Smooth muscle cell of the brain vasculature (primary cell): ENCODE measurements around the gene XYLT1.

Source experiments
- DNase-seq: peaks from one replicate; pipeline ENCODE4 v3.0.0-alpha.2; 2012; ENCODE audit warnings: low read depth, low spot score

XYLT1 gene

DNA sequence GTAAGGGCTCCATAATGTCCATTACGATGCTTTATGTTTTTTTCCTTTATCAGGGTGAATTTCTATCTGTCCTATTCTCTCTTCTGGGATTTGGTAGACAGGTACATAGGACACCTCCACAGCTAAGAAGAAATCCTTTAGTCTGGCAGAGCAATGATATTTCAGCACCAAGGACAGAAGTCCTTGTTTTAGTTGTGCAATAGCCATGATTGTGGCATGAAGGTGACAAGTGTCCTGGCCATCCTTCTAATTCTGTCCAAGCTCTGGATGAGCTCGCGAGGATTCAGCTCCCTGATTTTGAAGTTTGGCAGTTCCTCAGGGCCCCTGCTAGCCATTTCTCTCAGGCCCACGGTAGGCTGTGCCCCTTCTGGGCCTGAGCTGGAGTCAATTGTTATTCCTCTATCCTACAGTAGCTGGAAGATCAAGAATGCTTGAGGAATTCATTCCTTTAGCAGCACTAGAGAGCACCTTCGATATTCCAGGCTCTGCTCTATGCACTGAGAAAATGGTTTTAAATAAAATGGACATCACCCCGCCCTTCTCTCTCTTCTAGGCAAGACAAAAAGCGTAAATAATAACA, 320.8 kb downstream of the XYLT1 start:
- no peak for DNase-seq

DNA sequence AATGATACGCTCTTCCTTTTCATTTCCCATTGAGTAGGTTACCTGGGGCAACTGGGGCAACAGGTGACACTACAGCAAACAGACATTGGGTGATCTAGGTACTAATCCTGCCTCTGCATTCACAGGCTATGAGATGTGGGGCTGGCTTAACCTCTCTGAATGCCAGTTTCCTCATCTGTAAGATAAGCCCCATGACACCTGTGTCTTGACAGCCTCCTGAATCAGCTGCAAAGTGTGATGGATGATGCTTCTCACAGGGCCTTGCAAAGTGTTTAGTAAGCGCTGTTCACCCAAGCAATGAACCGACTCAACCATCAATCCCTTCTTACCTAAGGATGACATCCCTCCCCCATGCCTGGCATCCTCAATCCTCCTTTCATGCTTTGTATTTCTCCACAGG, 322.8 kb downstream of the XYLT1 start:
- DNase-seq, result no peak

DNA sequence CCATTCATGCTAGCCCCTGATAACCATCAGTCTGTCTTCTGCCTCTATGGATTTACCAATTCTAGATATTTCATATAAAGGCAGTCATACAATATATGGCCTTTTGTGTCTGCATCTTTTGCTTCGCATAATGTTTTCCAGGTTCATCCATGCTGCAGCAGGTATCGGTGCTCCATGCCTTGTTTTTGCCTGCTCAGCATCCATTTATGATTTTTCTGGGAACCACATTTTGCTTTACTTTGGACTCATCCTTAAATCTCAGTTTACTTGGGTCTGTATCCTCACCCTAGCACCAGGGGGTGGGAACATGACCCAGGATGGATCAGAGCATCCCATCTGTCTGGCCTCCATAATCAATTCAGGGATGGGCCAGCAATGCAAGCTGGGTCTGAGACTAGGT, 325.7 kb downstream of the XYLT1 start:
- DNase-seq, result no peak

DNA sequence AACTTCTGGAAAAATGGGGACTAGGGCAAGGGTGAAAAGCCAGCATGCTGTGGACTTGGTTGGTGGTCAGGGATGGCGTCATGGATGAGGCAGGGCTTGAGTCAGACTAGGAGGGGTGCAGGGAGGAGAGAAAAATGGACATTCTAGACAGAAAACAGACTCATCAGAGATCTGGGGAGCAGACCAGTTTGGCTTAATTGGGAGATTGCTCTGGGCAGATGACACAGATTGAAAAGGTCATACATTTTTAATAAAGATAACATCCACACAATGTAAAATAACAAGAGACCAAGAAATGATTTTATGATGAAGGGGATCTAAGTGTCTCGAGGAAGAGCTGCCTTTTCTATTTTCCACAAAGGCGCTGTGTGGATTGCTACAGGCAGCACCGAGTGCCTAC, 326.3 kb downstream of the XYLT1 start:
- no peak for DNase-seq

DNA sequence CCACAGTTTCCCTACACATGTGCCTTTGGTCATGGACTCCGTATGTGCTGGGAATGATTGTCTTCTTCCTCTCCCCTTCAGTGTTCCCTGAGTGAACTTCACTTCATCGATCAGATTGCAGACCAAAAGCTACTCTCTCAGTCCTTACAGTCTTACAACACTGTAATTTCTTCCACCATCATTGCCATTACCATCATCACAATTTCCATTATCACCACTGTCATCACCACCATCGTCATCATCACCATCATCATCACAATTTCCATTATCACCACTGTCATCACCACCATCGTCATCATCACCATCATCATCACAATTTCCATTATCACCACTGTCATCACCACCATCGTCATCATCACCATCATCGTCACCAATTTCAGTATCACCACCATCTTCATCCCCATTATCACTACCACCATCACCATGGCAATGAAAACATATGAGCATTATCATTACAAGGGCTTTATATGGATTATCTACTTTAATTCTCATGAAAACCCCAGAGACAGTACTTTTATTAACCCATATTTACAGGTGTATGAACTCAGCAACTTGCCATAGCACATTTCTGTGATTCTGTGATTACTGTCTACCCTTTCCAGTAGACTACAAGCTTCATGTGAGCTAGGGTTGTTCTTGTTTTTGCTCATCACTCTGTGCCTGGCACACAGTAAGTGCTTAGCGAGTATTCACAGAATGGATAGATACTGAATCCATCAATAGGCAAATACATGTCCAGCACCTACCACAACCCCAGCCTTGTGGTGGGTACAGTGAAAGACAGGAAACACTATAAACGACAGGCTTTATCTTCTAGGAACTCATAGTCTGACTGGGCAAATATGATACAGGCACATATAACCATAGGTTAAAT, 327.0 kb downstream of the XYLT1 start:
- no peak for DNase-seq

DNA sequence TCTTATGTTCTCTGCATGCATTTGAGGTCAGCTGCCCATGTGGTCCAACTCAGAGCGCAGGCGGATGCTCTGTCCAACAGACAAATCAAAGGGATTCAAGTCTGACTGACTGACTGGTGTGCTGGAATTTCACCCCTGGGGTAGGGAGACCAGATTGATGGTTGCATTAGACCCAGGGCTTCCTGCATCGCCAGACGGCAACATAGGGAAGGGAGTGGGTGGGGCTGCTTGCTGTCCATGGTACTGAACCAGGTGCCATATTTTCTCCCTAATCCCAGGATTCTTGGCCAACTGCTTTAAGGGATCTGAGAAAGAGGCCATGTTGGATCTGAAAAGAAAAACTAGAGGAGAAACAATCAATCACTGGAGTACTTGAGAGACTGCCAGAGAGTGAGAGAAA, 332.0 kb downstream of the XYLT1 start:
- DNase-seq, result no peak

DNA sequence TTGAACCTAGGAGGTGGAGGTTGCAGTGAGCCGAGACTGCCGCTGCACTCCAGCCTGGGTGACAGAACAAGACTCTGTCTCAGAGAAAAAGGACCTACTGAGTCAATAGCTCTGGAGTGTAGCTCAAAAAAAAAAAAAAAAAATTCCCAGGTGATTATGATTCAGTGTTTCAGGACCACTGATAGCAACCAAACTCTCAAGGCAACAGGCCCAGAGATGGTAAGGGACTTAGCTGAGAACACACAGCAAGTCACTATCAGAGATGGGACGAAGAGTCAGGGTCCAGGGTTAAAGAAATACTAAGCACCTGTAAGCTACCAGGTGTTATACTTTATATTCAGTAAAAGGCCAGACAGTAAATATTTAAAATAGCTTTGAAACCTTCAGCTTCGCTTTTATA, 335.3 kb downstream of the XYLT1 start:
- no peak for DNase-seq

DNA sequence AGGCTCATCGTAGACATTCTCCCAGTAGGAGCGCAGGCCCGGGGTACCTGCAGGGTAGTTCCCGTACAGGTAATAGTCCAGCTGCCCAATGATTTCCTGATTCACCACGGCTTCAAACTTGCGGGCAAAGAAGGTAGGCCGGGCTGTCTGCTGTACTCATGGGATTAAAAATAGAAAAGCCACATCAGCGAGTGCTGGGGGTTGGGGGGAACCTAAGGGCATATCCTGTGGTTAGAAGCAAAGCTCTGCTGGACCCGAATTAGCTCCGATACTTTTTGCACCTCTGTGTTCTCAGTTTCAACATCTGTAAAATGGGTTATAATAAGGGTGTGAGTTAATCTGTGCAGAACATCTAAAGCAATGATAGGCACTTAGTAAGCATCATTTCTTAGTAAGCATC, 336.2 kb downstream of the XYLT1 start:
- no peak for DNase-seq

DNA sequence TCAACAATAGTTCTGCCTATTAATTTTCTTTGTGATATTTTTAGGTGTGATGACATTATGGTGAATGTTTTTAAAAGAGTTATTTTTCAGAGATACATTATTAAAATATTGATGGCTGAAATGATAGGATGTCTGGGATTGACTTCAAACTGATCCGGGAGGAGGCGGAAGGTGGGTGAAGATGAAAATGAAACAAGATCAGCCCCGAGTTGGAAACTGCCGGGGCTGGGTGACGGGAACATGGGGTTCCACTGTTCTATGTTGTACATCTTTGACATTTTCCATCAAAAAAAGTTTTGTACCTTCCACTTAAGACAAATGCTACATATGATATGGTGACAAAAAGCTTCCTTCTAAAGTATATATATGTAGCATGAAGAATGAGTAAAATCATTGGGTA, 336.9 kb downstream of the XYLT1 start:
- no peak for DNase-seq

DNA sequence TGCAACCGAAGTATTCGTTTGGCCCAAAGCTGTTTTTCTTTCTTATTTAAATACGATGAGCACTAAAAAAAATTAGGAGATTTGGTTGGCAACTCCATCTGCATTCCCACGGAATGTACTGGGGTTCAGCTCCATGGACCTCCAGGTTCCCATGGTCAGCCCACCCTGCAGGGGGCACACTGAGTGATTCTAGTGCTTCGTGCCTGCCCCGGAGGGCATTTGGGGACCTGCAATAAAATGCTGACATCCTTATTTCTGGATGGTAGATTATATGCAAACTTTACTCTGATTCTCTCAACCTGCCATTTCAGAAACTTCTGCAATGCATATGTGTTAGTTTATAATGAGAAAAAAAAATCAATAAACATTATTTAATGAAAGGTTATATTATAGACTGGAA, 339.4 kb downstream of the XYLT1 start:
- no peak for DNase-seq

DNA sequence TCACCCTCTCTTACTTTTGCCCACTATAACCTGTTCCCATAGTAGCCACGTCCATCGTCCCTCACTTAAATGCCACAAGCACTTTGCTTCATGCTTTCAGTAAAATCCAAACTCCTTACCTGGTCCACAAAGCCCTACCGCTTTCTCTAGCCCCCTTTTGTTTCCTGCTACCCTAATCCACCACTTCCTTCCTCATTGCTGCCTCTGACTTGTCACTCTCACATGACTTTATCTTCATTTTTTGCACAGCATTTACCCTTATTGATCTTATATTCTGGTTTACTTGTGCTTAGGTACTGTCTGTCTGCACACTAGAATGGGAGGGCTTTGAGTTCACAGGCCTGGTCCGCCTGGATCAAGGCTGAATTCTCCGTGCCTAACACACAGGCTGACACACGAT, 340.0 kb downstream of the XYLT1 start:
- DNase-seq, result no peak

DNA sequence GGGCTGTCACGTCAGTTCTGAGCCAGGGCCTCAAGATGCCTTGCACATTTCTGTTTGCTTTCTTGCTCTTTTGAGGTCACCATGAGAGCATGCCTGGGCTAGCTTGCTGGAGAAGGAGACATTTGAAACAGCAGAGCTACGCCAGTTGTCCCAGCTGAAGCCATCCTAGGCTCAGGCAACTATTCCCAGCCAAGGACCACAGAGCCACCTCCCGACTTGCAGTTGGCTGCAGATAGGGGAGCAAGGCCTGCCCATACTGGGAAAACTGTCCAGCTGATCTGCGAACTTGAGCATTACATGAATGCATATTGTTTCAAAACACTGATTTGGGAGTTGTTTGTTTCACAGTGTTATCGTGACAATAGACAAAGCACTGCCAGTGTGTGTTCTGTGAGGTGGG, 340.8 kb downstream of the XYLT1 start:
- no peak for DNase-seq

DNA sequence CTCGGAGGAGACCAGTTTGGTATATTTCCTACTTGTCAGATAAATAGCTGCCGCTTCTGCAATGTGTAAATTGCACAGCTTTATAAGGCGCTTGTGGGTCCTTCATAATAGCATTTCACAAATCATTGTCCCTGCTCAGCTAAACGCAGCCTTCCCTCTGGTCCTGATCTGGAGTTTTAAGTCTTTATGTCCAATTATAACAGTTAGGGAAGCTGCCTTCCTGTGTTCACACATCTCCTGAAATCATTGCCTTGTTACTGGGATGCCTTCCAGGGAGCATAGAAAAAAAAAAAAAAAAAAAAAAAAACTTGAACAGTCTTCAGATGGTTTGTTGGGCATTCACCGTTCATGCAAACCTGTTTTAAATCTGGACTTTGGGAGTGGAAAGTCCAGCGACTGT, 342.0 kb downstream of the XYLT1 start:
- no peak for DNase-seq

DNA sequence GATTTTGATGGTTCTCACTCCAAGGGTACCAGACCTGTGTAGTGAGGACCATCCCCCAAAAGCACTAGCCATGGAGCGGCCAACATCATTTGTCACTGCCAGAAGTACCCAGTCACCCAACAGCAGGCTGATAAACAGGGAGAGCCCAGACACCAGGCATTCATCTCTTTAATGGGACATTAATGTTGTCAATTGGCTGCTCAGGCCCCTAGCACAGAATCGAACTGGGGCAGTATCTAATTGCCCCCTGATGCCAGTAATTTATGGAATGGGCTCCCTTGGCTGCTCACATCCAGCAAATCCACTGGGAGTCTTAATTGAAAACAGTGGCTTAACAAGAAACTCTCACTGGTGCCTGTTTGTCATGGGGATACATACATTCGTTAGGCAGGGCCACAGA, 344.6 kb downstream of the XYLT1 start:
- no peak for DNase-seq

DNA sequence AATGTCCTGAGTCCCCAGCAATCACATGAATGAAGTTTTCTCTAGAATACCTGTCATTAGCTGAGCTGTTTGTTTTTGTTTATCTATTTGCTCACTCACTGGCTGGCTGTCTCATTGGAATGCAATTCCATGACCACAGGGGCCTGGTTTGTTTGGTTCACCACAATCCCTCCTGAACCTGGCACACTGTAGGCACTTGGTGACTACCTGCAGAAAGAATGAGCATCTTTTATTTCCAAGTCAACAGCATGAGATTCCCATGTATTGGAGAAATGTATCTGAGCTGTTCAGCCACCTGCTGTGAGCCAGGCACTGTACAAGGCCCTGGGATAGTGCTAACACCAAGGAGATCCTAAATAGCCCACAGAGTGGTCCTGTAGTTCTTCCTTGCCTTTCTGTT, 345.1 kb downstream of the XYLT1 start:
- no peak for DNase-seq

DNA sequence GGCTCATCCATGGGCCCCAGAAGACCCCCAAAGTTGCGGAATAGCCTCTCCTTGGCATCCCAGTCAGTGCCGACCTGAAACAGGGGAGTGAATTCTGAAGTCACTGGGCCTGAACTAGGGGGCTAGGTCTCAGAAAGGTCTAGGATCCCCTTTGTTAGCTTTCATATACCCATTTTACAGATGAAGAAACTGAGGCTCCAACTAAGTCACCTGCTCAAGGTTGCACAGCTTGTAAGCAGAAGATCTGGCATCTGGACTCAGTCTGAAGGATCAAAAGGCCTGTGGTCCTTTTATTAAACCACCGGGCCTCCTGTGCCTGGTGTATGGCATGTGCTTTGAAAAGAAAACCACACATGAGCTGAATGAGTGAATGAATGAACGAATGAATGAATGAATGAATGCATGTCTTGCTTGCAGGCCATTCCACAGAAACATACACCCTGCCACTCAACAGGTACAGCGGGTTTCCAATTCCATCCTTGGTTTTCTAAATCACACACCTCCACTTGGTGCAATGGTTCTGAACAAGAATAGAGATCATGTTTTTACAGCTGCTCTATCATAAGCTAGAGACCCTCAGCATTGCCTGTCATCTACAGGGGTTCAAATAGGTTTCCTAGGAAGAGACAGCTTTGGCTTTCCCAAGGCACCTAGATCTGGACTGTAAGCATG, 352.7 kb downstream of the XYLT1 start:
- DNase-seq, result no peak

DNA sequence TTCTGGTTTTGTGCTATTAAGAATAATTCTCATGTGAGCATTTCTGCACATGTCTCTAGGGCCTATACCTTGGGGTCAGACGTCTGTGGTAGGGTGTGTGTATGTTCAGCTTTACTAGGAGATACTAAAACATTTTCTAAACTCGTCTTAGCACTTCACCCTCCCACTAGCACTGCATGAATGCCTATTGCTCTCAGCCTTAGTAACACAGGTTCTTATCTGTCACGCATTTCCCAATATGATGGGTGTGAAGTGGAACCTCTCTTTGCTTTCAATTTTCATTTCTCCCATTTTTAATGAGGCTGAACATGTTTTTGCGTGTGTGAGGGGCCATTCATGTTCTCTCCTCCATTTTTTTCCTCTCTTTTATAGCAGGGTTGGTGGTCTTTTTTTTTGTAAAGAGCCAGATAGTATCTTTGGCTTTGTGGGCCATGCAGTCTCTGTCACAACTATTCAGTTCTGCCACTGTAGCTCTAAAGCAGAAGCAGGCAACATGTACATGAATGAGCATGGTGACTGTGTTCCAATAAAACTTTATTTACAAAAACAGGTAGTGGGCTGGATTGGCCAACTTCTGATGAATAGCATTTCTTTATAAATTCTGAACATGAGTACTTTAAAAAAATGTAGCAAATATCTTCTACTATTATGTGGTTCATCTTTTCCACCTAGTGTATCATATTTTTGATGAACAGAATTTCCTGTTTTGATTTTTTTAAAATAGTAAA, 354.0 kb downstream of the XYLT1 start:
- DNase-seq, result no peak

DNA sequence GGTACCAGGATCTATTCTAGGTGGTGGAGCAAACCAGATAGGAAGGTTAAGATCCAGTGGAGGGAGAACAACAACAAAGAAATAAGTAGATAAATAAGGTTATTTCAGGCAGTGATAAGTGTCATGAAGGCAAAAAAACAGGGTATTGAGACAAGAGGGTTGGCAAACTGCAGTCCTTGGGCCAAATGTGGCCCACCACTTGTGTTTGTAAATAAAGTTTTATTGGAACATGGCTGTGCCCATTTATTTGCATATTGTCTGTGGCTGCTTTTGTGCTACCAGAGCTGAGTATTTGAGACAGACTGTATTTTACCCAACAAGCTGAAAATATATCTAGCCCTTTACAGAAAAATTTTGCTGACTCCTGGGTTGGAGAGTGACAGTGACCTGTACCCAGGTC, 361.3 kb downstream of the XYLT1 start:
- no peak for DNase-seq

DNA sequence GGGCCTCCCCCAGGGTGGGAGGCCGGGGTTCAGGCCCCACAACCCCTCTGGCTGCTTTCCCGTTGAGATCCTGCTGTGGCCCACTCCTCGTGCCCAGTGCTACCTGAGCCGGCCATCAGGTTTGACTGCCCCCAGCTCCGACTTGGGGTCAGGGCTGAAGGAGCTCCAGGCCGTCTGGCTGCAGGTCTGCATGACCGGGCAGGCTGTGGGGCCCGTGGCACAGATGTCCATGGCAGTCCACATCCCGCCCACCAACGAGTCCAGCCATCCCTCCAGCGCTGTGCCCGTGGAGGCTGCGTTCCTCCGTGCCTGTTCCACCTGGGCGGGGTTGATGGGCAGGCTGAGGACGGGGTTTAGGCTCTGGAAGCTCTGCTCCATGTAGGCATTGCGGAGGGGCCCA, 362.2 kb downstream of the XYLT1 start:
- DNase-seq, result no peak

DNA sequence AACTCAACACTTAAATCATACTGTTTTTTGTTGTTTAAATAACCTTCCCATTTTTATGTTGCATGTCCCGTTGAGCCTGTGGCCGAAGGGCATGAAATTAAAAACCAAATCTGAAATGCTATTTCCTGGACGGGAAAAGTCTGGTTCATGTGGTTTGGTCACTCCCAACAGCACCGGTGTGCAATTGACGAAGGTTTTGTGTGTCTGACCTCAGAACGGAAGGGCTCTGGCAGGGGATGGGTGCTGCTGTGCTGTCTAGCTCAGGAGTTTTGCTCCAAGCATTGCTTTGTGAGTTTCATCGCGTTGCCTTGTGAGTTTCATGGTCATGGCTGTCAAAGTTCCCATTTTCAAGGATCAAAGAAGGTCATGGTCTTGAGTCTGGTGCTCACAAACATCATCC, 363.3 kb downstream of the XYLT1 start:
- DNase-seq, result no peak

DNA sequence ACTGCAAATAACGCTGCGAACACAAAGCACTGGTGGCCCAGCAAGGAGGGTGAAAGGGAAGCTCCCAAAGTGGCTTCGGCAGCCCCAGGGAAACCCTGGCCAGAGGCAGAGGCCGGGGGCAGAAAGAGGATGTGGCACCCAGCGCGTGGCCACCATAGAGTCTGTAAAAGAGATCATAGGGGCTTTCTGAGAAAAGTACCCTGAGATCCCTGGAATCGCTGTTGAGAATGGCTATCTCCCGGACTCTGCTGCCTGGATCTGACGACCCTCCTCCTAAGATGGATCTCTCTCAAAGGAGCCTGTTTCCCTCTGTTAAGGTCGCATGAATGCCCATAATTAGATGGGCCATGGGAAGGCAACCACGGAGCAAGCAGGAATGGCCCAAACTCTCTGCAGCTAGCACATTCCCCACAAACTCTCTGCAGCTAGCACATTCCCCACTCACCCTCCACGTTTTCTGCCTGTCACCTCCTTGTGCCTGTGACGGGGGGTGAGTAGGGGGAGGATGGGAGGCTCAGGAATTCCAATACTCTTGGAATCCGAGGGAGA, 364.4 kb downstream of the XYLT1 start:
- no peak for DNase-seq

DNA sequence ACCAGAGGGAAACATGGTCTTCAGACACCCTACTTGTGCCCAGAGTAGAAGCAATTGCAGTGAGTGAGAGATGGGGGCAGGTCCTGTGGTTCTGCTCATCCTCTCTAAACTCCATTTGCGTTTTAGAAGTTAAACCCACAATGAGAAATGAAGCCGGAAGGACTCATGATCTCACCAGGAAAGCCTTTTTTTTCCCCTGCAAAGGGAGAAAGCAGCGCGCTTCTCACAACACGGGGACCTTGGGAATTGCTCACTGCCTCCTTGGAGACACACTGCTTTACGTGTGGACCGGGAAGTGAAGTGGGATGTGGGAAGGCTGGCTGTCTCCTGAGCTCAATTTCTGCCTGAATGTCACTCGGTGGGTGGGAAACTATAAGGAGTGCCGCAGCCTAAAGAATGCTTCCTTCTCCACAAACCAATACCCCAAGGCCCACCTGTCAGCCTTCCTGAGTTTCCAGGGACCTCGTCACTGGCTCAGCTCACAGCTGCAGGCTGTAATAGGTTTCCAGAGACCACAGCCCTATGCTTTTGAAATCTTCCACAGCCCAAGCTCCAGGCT, 365.4 kb downstream of the XYLT1 start:
- no peak for DNase-seq
